ENCODE data around the gene APOC1. TPM values are rescaled to one million over a fixed set of nuclear protein-coding genes. Genes with fewer than 3 reads are reported as not detected.
A peak's percentile ranks its signal among the peaks of the same experiment; 100 is the strongest.
"Not testable (repeated sequence)": the region's sequence is repeated elsewhere in the genome, so short reads cannot be mapped to it uniquely, and the experiment has no call there.

APOC1 gene
- total RNA-seq, 6 experiments from 2014 or later, result 4,903 to 7,393 (median 5,741) TPM

GRCh38 chr19:44908074-44908835, 6.2 kb upstream of the APOC1 start:
- intact Hi-C loops (cut with DNase I), result loop anchor here in 1 of 2 donors (5.0 kb wide), 1 partner anchor 39 kb away; the partner anchor contains the start of gene APOC2
- Histone ChIP-seq H3K36me3 (peaks cover 0 to 27% (median 7%) of the 10 kb centered on the region in 4 donors), H3K9me3 (no peaks in the 10 kb centered on the region), H3K4me3 (peak overlapping the region; percentile 48 to 84 (median 83)), H3K4me1 (peaks cover 0 to 60% (median 0%) of the 10 kb centered on the region in 4 donors), H3K27me3 (no peaks in the 10 kb centered on the region), H3K27ac (peak overlapping the region in 2 of 3 donors; percentile 31 to 49)
- TF ChIP-seq CTCF (IDR thresholded peaks at IDR 0.05), result no peak
- TF ChIP-seq POLR2A (IDR thresholded peaks at IDR 0.05), result no peak
- WGBS (ENCODE audit: insufficient coverage, low coverage, low lambda C conversion rate, missing lambda C conversion rate), result 60% methylated on average over 21 of the region's 46 CpGs
- ATAC-seq, result no peak
- no peak for DNase-seq

- intact Hi-C loops (cut with DNase I), result loop anchor here in 1 of 2 donors (5.0 kb wide), 1 partner anchor 38 kb away; the partner anchor contains the start of gene APOC2
- Histone ChIP-seq H3K4me1 (peaks cover 0 to 54% (median 0%) of the 10 kb centered on the region in 4 donors), H3K9me3 (no peaks in the 10 kb centered on the region), H3K36me3 (peaks cover 0 to 27% (median 7%) of the 10 kb centered on the region in 4 donors), H3K27me3 (no peaks in the 10 kb centered on the region), H3K27ac (peak overlapping the region in 1 of 3 donors; percentile 18), H3K4me3 (peak overlapping the region in 1 of 3 donors; percentile 83)
- no CpG with 5 or more reads among the region's 44 CpGs for WGBS (ENCODE audit: insufficient coverage, low coverage, low lambda C conversion rate, missing lambda C conversion rate)
- no peak for TF ChIP-seq POLR2A (IDR thresholded peaks at IDR 0.05)
- no peak for TF ChIP-seq CTCF (IDR thresholded peaks at IDR 0.05)
- DNase-seq (peak in 2 of 3 donors; percentile 42 to 56), ATAC-seq (no peak)
Measured at GRCh38 chr19:44908836-44909261, 5.6 kb upstream of the APOC1 start.

- TF ChIP-seq POLR2A (IDR thresholded peaks at IDR 0.05) (no peak), CTCF (IDR thresholded peaks at IDR 0.05) (no peak)
- H3K27ac ChIP-seq, result peak overlapping the region in 1 of 3 donors; percentile 45
- peaks cover 0 to 27% (median 7%) of the 10 kb centered on the region in 4 donors for H3K36me3 ChIP-seq
- no peak overlapping the region for H3K4me3 ChIP-seq
- H3K27me3 ChIP-seq, result no peaks in the 10 kb centered on the region
- ATAC-seq (no peak), DNase-seq (no peak)
- 54% methylated on average over 3 of the region's 5 CpGs for WGBS (ENCODE audit: insufficient coverage, low coverage, low lambda C conversion rate, missing lambda C conversion rate)
- intact Hi-C loops (cut with DNase I), result loop anchor here in 1 of 2 donors (5.0 kb wide), 1 partner anchor 38 kb away; the partner anchor contains the start of gene APOC2
- H3K4me1 ChIP-seq, result peaks cover 0 to 49% (median 0%) of the 10 kb centered on the region in 4 donors
- no peaks in the 10 kb centered on the region for H3K9me3 ChIP-seq
Measured at GRCh38 chr19:44909775-44910174, 4.6 kb upstream of the APOC1 start.

GRCh38 chr19:44911896-44912295, 2.5 kb upstream of the APOC1 start:
- intact Hi-C loops (cut with DNase I), result not testable (repeated sequence)

GRCh38 chr19:44912854-44913253, 1.6 kb upstream of the APOC1 start:
- DNase-seq (peak; percentile 92 to 98 (median 96)), ATAC-seq (peak; percentile 58 to 68 (median 66))
- Histone ChIP-seq H3K9me3 (no peaks in the 10 kb centered on the region), H3K4me3 (peak overlapping the region in 2 of 3 donors; percentile 27 to 72), H3K27me3 (no peaks in the 10 kb centered on the region), H3K27ac (peak overlapping the region in 2 of 3 donors; percentile 81 to 86), H3K4me1 (peaks cover 0 to 43% (median 0%) of the 10 kb centered on the region in 4 donors), H3K36me3 (peaks cover 0 to 18% (median 2%) of the 10 kb centered on the region in 4 donors)
- intact Hi-C loops (cut with DNase I), result no loop called here
- WGBS (ENCODE audit: insufficient coverage, low coverage, low lambda C conversion rate, missing lambda C conversion rate), result 5% methylated on average over 6 of the region's 6 CpGs
- TF ChIP-seq POLR2A (IDR thresholded peaks at IDR 0.05) (no peak), CTCF (IDR thresholded peaks at IDR 0.05) (no peak)

More at GRCh38 chr19:44911896-44912295, 2.5 kb upstream of the APOC1 start:
- Histone ChIP-seq H3K36me3 (peaks cover 0 to 27% (median 7%) of the 10 kb centered on the region in 4 donors), H3K4me1 (peaks cover 0 to 48% (median 0%) of the 10 kb centered on the region in 4 donors), H3K27ac (peak overlapping the region; percentile 26 to 81 (median 44))
- not testable (repeated sequence) for ATAC-seq, H3K27me3 ChIP-seq, DNase-seq, H3K9me3 ChIP-seq, H3K4me3 ChIP-seq
- 89% methylated on average over 2 of the region's 6 CpGs for WGBS (ENCODE audit: insufficient coverage, low coverage, low lambda C conversion rate, missing lambda C conversion rate)

GRCh38 chr19:44913512-44914432, 636 bp upstream of the APOC1 start:
- intact Hi-C loops (cut with DNase I); DNase-seq; H3K9me3 ChIP-seq; H3K27me3 ChIP-seq; ATAC-seq: not testable (repeated sequence)
- WGBS (ENCODE audit: insufficient coverage, low coverage, low lambda C conversion rate, missing lambda C conversion rate), result 21% methylated on average over 23 of the region's 23 CpGs
- H3K36me3 ChIP-seq, result peaks cover 0 to 13% (median under 1%) of the 10 kb centered on the region in 4 donors
- peak overlapping the region; percentile 45 to 72 (median 64) for H3K4me3 ChIP-seq
- H3K4me1 ChIP-seq, result peaks cover 0 to 41% (median 0%) of the 10 kb centered on the region in 4 donors
- peak overlapping the region; percentile 75 to 86 (median 81) for H3K27ac ChIP-seq
